T-cell (primary cell): ENCODE measurements around the gene BEST2. TPM values are rescaled to one million over a fixed set of nuclear protein-coding genes. Genes with fewer than 3 reads are reported as not detected.

Source experiments
- ATAC-seq, 4 experiments: fragments of 200-7000 bp in 3 of 4; fragments of 150-1000 bp in 1 of 4; cut with Tn5 transposase; replicated peaks in 1 of 4; 1 replicate in 3 of 4; 2 replicates in 1 of 4; pipeline ENCODE4 v1.10.0; 2021; ENCODE audit warnings: moderate library complexity in 3 of 4, mild to moderate bottlenecking in 2 of 4, moderate number of reproducible peaks in 1 of 4
- CTCF ChIA-PET, 2 donors: fragments of 300-600 bp; sonication (Branson Sonifier 250); formaldehyde crosslinking; loops; one replicate each; lab custom pipeline; 2022; ENCODE audit warnings: antibody characterized with exemption in 2 of 2; lab: Charles Lee
- POLR2A ChIA-PET, 2 donors: fragments of 300-600 bp; sonication (Branson Sonifier 250); formaldehyde crosslinking; loops; one replicate each; lab custom pipeline; 2022; ENCODE audit warnings: antibody characterized with exemption in 2 of 2; lab: Charles Lee
- DNase-seq, 35 experiments: peaks; one replicate each; pipeline versions ENCODE4 v3.0.0 to v3.0.0-alpha.2; 2013 to 2023
- H3K27ac ChIP-seq: one replicate; pipeline ENCODE4 v1.5.1; 2013; ENCODE audit warnings: low read length
- H3K27me3 ChIP-seq, 2 experiments: replicated peaks in 1 of 2; 1 replicate in 1 of 2; 2 replicates in 1 of 2; pipeline versions ENCODE4 v1.6.1 to v1.7.0; 2013; ENCODE audit warnings: low read length in 1 of 2, mixed read lengths in 1 of 2; ENCODE audit not compliant: control insufficient read depth in 2 of 2, insufficient read depth in 2 of 2; ENCODE audit errors: extremely low read depth in 1 of 2
- H3K36me3 ChIP-seq, 2 donors: 1 replicate in 1 of 2; 2 replicates in 1 of 2; pipeline versions ENCODE4 v1.6.1 to v1.7.0; 2013; ENCODE audit warnings: low read length in 1 of 2; ENCODE audit not compliant: control insufficient read depth in 2 of 2, insufficient read depth in 1 of 2; ENCODE audit errors: extremely low read depth in 1 of 2
- H3K4me1 ChIP-seq, 2 experiments: 1 replicate in 1 of 2; 2 replicates in 1 of 2; pipeline versions ENCODE4 v1.6.1 to v1.7.0; 2013; ENCODE audit warnings: low read length in 2 of 2, mixed read lengths in 1 of 2; ENCODE audit not compliant: insufficient read depth in 2 of 2, control insufficient read depth in 1 of 2; ENCODE audit errors: extremely low read depth in 1 of 2
- H3K4me3 ChIP-seq, 2 donors: 1 replicate in 1 of 2; 2 replicates in 1 of 2; pipeline versions ENCODE4 v1.5.1 to v1.7.0; 2013; ENCODE audit warnings: mild to moderate bottlenecking in 2 of 2, low read length in 1 of 2, moderate library complexity in 1 of 2; ENCODE audit not compliant: control insufficient read depth in 1 of 2; ENCODE audit errors: extremely low read depth in 1 of 2
- H3K9me3 ChIP-seq: 2 replicates; pipeline ENCODE4 v1.7.0; 2013
- H3K27ac Mint-ChIP-seq, 2 donors: one replicate each; pipeline ENCODE4 v1.8.0; 2020 to 2021; ENCODE audit warnings: mild to moderate bottlenecking in 2 of 2, mixed read lengths in 2 of 2
- H3K27me3 Mint-ChIP-seq, 2 donors: one replicate each; pipeline ENCODE4 v1.8.0; 2021 to 2022; ENCODE audit warnings: mixed read lengths in 2 of 2
- H3K36me3 Mint-ChIP-seq: one replicate; pipeline ENCODE4 v1.8.0; 2021; ENCODE audit warnings: mixed read lengths
- H3K4me1 Mint-ChIP-seq, 3 donors: one replicate each; pipeline ENCODE4 v1.8.0; 2020 to 2022; ENCODE audit warnings: mixed read lengths in 3 of 3, mild to moderate bottlenecking in 1 of 3
- H3K4me3 Mint-ChIP-seq, 3 donors: one replicate each; pipeline ENCODE4 v1.8.0; 2020 to 2022; ENCODE audit warnings: mild to moderate bottlenecking in 3 of 3, mixed read lengths in 3 of 3, moderate library complexity in 3 of 3
- H3K9me3 Mint-ChIP-seq, 3 donors: one replicate each; pipeline ENCODE4 v1.8.0; 2020 to 2022; ENCODE audit warnings: mixed read lengths in 3 of 3
- WGBS: methylation state at CpG from one replicate; pipeline ENCODE4 v1.1.5; 2013; ENCODE audit warnings: missing lambda C conversion rate; ENCODE audit not compliant: insufficient coverage; 5-methylcytosine and 5-hydroxymethylcytosine counted together
- total RNA-seq, 35 experiments: library from RNA in 6 of 35; stranded (reverse) in 6 of 35; fragments of 120-200 nt in 1 of 35; gene quantifications; one replicate each; pipeline versions ENCODE4 v1.2.1 to v1.2.4 and lab custom pipeline; 2013 to 2026

Gene BEST2
- total RNA-seq (under 1 TPM in 1 of 5 donors, not detected in 4; 0.16 TPM), total RNA-seq (lab: John Stamatoyannopoulos, UW) (0 to 0.19 (median 0) reads per million in 29 experiments)
- total RNA-seq (2013): not detected

DNA sequence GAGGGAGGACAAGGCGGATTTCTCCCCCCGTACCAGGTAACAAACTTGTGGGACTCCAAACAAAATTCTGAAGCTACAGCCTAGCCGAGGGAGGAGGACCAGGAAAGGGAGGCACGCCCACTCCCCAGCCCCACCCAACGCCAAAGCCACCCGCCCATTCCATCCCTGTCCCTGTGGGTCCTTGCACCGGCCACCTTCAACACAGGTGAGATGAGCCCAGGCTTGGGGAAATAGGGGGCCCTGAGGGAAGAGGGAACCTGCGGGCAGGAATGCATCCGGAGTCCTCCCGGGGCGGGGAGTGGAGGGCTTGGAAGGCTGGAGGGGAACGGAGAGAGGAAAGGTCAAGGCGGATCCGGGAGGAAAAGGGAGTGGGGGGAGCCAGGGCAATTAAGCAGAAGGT, at the start of gene BEST2:
TSS of gene BEST2 (plus strand) at position 157 of the 400 bp plus-strand sequence. CDS start 802 bp downstream, outside the sequence.
- no peak for ATAC-seq
- peak within 1 kb of the TSS in 1 of 2 donors; percentile 31 for H3K27ac Mint-ChIP-seq
- 66% methylated on average over 7 of the region's 14 CpGs for WGBS
- H3K4me3 ChIP-seq: no peak within 1 kb of the TSS
- H3K4me3 Mint-ChIP-seq: no peak within 1 kb of the TSS
- H3K9me3 ChIP-seq: no peaks in the 10 kb centered on the region
- H3K4me1 Mint-ChIP-seq: peaks cover 4 to 12% (median 7%) of the 10 kb centered on the region in 3 donors
- H3K27me3 ChIP-seq: peaks cover 0 to 62% of the 10 kb centered on the region in 2 experiments
- peaks cover 5 to 6% (median 5%) of the 10 kb centered on the region in 3 donors for H3K9me3 Mint-ChIP-seq
- H3K36me3 Mint-ChIP-seq: peaks cover 18% of the 10 kb centered on the region
- ChIA-PET POLR2A (no interaction called here), CTCF (no interaction called here)
- no peak for DNase-seq
- peaks cover 9 to 15% of the 10 kb centered on the region in 2 donors for H3K36me3 ChIP-seq
- no peak within 1 kb of the TSS for H3K27ac ChIP-seq
- H3K27me3 Mint-ChIP-seq: peaks cover 26 to 44% of the 10 kb centered on the region in 2 donors
- H3K4me1 ChIP-seq: peaks cover 0 to 11% of the 10 kb centered on the region in 2 experiments

DNA sequence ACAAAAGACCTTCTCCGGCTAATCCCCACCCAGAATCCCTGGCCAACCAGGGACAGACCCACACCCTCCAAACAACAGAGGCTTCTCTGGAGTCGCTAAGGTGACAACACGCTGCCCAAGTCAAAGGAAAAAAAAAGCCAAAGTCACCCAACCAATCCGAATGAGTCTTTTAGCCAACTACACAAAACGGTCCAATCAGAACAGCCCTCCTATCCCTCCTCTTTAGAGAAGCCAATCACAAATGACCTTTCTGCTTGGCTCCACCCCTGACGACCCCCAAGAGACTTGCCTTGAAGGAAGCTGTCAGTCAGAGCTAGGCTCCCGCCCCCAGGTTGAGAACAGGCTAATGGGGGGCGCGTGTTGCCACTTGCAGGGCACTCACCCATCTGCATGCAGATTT, 48.5 kb upstream of the BEST2 start:
- ATAC-seq: peak in 1 of 4 experiments; percentile 50
- H3K27me3 ChIP-seq: no peaks in the 10 kb centered on the region
- WGBS: 93% methylated on average over 8 of the region's 9 CpGs
- H3K4me1 Mint-ChIP-seq: peaks cover 0 to 2% (median 2%) of the 10 kb centered on the region in 3 donors
- DNase-seq: peak in 1 of 35 experiments; percentile 29
- no peak overlapping the region for H3K4me3 Mint-ChIP-seq
- H3K4me1 ChIP-seq: no peaks in the 10 kb centered on the region
- H3K36me3 ChIP-seq: peaks cover 37 to 59% of the 10 kb centered on the region in 2 donors
- no peaks in the 10 kb centered on the region for H3K9me3 Mint-ChIP-seq
- POLR2A ChIA-PET: interaction anchor here in 1 of 2 donors (0.6 kb wide), 1 partner anchor 74 kb away, joined by 6 read pairs; no protein-coding TSS in a partner anchor
- CTCF ChIA-PET: no interaction called here
- no peaks in the 10 kb centered on the region for H3K9me3 ChIP-seq
- H3K4me3 ChIP-seq: no peak overlapping the region
- peaks cover 34% of the 10 kb centered on the region for H3K36me3 Mint-ChIP-seq
- H3K27ac Mint-ChIP-seq: no peak overlapping the region
- H3K27ac ChIP-seq: no peak overlapping the region
- H3K27me3 Mint-ChIP-seq: no peaks in the 10 kb centered on the region

DNA sequence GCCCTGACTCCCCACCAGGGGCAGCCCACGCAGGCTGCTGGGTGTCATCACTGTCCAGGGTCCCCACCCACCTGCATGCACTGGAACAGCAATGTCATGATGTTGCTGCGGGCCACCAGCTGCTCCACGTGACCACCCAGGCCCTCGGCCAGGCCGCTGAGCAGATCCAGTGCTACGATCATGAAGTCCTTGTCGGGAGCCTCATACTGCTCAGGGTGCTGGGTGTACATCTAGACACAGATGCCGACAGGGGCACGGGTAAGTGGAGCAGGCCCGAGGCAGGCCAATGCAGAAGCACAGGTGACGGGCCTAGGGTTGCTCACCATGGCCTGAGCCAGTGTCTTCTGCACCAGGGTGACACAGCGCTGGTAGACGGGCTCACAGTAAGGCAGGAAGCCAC, 46.4 kb upstream of the BEST2 start:
- H3K4me1 ChIP-seq: no peaks in the 10 kb centered on the region
- no peaks in the 10 kb centered on the region for H3K4me1 Mint-ChIP-seq
- H3K36me3 Mint-ChIP-seq: peaks cover 35% of the 10 kb centered on the region
- H3K27me3 Mint-ChIP-seq: no peaks in the 10 kb centered on the region
- no peaks in the 10 kb centered on the region for H3K27me3 ChIP-seq
- POLR2A ChIA-PET: no interaction called here
- no peak overlapping the region for H3K27ac Mint-ChIP-seq
- no peaks in the 10 kb centered on the region for H3K9me3 Mint-ChIP-seq
- H3K4me3 Mint-ChIP-seq: no peak overlapping the region
- H3K9me3 ChIP-seq: no peaks in the 10 kb centered on the region
- DNase-seq (no peak), ATAC-seq (no peak)
- no peak overlapping the region for H3K4me3 ChIP-seq
- CTCF ChIA-PET: no interaction called here
- WGBS: 95% methylated on average over 13 of the region's 13 CpGs
- H3K27ac ChIP-seq: no peak overlapping the region
- H3K36me3 ChIP-seq: peaks cover 41 to 70% of the 10 kb centered on the region in 2 donors

DNA sequence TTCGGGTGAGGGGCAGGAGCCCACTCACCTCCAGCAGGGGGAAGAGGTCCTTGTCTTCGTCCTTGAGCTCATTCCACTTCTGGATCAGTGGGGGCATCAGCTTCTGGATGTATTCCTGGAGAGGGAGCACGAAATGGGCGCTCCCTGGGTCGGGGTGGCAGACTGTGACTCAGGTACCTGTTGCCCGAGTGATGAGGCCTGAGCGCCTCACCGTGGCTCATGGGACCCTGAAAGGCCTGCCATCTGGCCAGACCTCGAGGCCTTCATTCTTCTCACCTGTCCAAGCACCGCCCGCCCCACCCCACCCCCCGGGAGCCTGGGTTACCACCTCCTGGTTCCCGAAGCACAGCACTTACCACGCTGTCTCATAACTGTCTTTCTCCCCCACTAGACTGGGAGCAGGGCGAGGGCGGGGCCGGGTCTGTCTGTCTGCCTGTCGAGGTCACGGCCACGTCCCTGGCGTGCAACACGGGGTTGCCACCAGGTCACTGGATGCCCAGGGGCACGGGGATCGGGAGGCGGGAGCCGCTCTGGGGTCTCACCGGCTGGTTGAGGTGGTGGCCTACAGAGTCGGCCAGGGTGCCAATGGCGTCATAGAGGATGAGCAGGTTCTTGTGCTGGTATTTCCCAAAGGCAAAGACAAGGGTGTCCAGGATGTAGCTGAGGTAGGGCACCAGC, 45.8 kb upstream of the BEST2 start:
- no peaks in the 10 kb centered on the region for H3K9me3 ChIP-seq
- no peak overlapping the region for H3K27ac ChIP-seq
- Mint-ChIP-seq H3K4me3 (no peak overlapping the region), H3K4me1 (no peaks in the 10 kb centered on the region), H3K27ac (no peak overlapping the region), H3K27me3 (no peaks in the 10 kb centered on the region), H3K9me3 (no peaks in the 10 kb centered on the region), H3K36me3 (peaks cover 37% of the 10 kb centered on the region)
- POLR2A ChIA-PET: no interaction called here
- no peaks in the 10 kb centered on the region for H3K27me3 ChIP-seq
- peaks cover 39 to 76% of the 10 kb centered on the region in 2 donors for H3K36me3 ChIP-seq
- CTCF ChIA-PET: no interaction called here
- 97% methylated on average over 27 of the region's 29 CpGs for WGBS
- ATAC-seq: no peak
- DNase-seq: no peak
- no peak overlapping the region for H3K4me3 ChIP-seq
- no peaks in the 10 kb centered on the region for H3K4me1 ChIP-seq

DNA sequence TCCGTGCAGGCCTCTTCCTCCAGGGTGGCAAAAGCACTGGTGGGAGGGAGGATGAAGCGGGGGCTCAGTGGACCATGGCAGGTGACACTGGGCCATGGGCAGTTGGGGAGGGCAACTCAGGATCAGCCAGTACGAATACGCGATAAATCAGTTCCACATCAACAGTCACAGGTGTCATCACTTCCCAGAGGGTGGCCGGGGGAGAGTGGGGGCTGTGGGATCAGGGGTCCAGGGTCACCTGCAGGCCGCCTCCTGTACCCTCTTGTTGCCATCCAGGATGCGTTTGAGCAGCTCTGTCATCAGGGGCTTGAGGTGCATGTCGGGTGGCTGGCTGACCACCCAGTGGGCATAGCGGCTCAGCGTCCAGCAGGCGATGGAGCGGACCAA, 45.3 kb upstream of the BEST2 start:
- Histone ChIP-seq H3K27me3 (no peaks in the 10 kb centered on the region), H3K4me1 (no peaks in the 10 kb centered on the region), H3K27ac (no peak overlapping the region), H3K4me3 (no peak overlapping the region), H3K9me3 (no peaks in the 10 kb centered on the region), H3K36me3 (peaks cover 36 to 75% of the 10 kb centered on the region in 2 donors)
- ChIA-PET CTCF (no interaction called here), POLR2A (no interaction called here)
- Mint-ChIP-seq H3K4me1 (no peaks in the 10 kb centered on the region), H3K27ac (no peak overlapping the region), H3K4me3 (no peak overlapping the region), H3K36me3 (peaks cover 32% of the 10 kb centered on the region), H3K27me3 (no peaks in the 10 kb centered on the region), H3K9me3 (no peaks in the 10 kb centered on the region)
- DNase-seq (no peak), ATAC-seq (no peak)
- 94% methylated on average over 8 of the region's 13 CpGs for WGBS

DNA sequence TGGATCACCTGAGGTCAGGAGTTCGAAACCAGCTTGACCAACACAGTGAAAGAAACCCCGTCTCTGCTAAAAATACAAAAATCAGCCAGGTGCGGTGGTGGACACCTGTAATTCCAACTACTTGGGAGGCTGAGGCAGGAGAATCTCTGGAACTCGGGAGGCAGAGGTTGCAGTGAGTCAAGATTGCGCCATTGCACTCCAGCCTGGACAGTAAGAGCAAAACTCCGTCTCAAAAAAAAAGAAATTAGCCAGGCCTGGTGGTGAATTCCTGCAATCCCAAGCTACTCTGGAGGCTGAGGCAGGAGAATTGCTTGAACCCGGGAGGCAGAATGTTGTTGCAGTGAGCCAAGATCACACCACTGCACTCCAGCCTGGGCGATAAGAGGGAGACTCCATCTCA, 43.0 kb upstream of the BEST2 start:
- CTCF ChIA-PET: interaction anchor here in 1 of 2 donors (0.7 kb wide), 2 partner anchors 18 to 57 kb away, joined by 3 to 4 read pairs; no protein-coding TSS in a partner anchor
- WGBS: 96% methylated on average over 4 of the region's 8 CpGs
- H3K36me3 Mint-ChIP-seq: peaks cover 26% of the 10 kb centered on the region

More for the DNA sequence above, 43.0 kb upstream of the BEST2 start:
- no peak for ATAC-seq
- POLR2A ChIA-PET: no interaction called here
- Mint-ChIP-seq H3K27me3 (no peaks in the 10 kb centered on the region), H3K4me1 (no peaks in the 10 kb centered on the region), H3K27ac (no peak overlapping the region), H3K9me3 (no peaks in the 10 kb centered on the region), H3K4me3 (no peak overlapping the region)
- Histone ChIP-seq H3K9me3 (no peaks in the 10 kb centered on the region), H3K27ac (no peak overlapping the region), H3K27me3 (no peaks in the 10 kb centered on the region), H3K36me3 (peaks cover 24 to 73% of the 10 kb centered on the region in 2 donors), H3K4me3 (no peak overlapping the region), H3K4me1 (no peaks in the 10 kb centered on the region)
- no peak for DNase-seq
